Urinary bladder (tissue), 4 donors: Measurements from ENCODE around the gene CCDC97. TPM values are rescaled to one million over a fixed set of nuclear protein-coding genes. Genes with fewer than 3 reads are reported as not detected.
A peak's percentile ranks its signal among the peaks of the same experiment; 100 is the strongest.
"Not testable (repeated sequence)": the region's sequence is repeated elsewhere in the genome, so short reads cannot be mapped to it uniquely, and the experiment has no call there.

Experiments used
- DNase-seq: peaks from one replicate; pipeline ENCODE4 v3.0.0-alpha.2; 2015; ENCODE audit errors: extremely low spot score
- H3K27ac ChIP-seq: one replicate; pipeline ENCODE4 v1.5.1; 2013; ENCODE audit warnings: low read depth, mild to moderate bottlenecking, moderate library complexity
- H3K36me3 ChIP-seq: one replicate; pipeline ENCODE4 v1.6.1; 2013; ENCODE audit warnings: mild to moderate bottlenecking, moderate library complexity; ENCODE audit not compliant: insufficient read depth
- H3K4me1 ChIP-seq: one replicate; pipeline ENCODE4 v1.6.1; 2013; ENCODE audit warnings: mild to moderate bottlenecking, moderate library complexity; ENCODE audit not compliant: insufficient read depth
- H3K4me3 ChIP-seq: one replicate; pipeline ENCODE4 v1.5.1; 2013; ENCODE audit warnings: low read depth, low read length
- WGBS: extraction: QIAGEN DNeasy Blood & Tissue Kit; methylation state at CpG from one replicate; pipeline ENCODE4 v1.1.7; 2013; 5-methylcytosine and 5-hydroxymethylcytosine counted together
- polyA plus RNA-seq: library from polyadenylated mRNA; stranded (reverse); fragments of 200-250 nt; gene quantifications from one replicate; pipeline ENCODE4 v1.2.3, GENCODE V29; 2013
- total RNA-seq: library from RNA; depleted of rRNA; stranded (reverse); fragments of >200 nt; gene quantifications from one replicate; pipeline ENCODE4 v1.2.3, GENCODE V29; 2014
- donor health status: healthy with polysubstance abuse.
- donor health status: healthy.

Gene CCDC97
- total and polyA plus RNA-seq, 2 donors = 7.2 to 18.0 TPM

- H3K27ac ChIP-seq = no peak overlapping the region
- H3K4me1 ChIP-seq = no peaks in the 10 kb centered on the region
- H3K4me3 ChIP-seq = no peak overlapping the region
- peaks cover 7% of the 10 kb centered on the region for H3K36me3 ChIP-seq
- 81% methylated on average over 3 of the region's 3 CpGs for WGBS
- DNase-seq = no peak
Observed at GRCh38 chr19:41288673-41289530, 21.1 kb upstream of the CCDC97 start.

- H3K36me3 ChIP-seq, H3K27ac ChIP-seq, H3K4me1 ChIP-seq, DNase-seq, H3K4me3 ChIP-seq: not testable (repeated sequence)
- 90% methylated on average over 8 of the region's 8 CpGs for WGBS
Observed at GRCh38 chr19:41289814-41290213, 20.2 kb upstream of the CCDC97 start.

DNA sequence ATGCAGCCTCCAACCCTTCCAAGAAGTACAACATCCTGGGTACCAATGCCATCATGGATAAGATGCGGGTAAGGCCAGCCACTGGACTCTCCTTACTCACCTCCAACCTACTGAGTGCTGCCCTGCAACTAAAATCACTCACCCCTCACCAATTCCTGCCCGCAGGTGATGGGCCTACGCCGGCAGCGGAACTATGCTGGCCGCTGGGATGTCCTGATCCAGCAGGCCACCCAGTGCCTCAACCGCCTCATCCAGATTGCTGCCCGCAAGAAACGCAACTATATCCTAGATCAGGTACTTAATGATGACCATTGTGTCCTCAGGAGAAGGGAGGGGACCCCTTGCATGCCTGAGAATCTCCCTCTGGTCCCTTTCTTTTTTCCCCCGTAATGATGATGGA is 15.6 kb upstream of the CCDC97 start:
- no peak for DNase-seq
- Histone ChIP-seq H3K4me3 (no peak overlapping the region), H3K36me3 (peaks cover 7% of the 10 kb centered on the region), H3K4me1 (no peaks in the 10 kb centered on the region), H3K27ac (no peak overlapping the region)
- 96% methylated on average over 10 of the region's 10 CpGs for WGBS

GRCh38 chr19:41295499-41295898 is 14.5 kb upstream of the CCDC97 start:
- no peak overlapping the region for H3K27ac ChIP-seq
- no peaks in the 10 kb centered on the region for H3K4me1 ChIP-seq
- H3K4me3 ChIP-seq = no peak overlapping the region
- peaks cover 7% of the 10 kb centered on the region for H3K36me3 ChIP-seq
- 78% methylated on average over 6 of the region's 6 CpGs for WGBS
- no peak for DNase-seq

DNA sequence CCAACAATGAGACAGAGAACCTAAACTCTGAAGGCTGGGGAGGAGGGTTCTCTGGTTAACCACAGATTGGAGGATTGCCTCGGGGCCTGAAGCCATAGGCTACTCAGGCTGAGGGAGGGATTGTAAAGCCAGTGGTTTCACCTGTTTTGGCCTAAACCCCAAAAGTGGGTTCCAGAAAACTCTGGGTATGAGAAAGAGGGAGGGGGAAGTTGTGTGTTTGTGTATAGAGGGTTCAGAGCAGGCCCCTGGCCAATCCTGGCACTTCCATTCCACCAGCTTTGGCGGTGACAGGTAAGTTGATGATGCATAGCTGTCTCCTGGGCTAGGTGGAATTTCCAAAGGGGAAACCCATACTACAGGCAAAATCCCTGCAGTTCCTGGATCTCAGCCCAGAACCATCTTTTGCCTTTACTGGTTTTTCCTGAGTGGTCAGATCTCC is 13.5 kb upstream of the CCDC97 start:
- DNase-seq = no peak
- peaks cover 3% of the 10 kb centered on the region for H3K36me3 ChIP-seq
- no peak overlapping the region for H3K27ac ChIP-seq
- WGBS = 79% methylated on average over 2 of the region's 2 CpGs
- no peak overlapping the region for H3K4me3 ChIP-seq
- no peaks in the 10 kb centered on the region for H3K4me1 ChIP-seq

DNA sequence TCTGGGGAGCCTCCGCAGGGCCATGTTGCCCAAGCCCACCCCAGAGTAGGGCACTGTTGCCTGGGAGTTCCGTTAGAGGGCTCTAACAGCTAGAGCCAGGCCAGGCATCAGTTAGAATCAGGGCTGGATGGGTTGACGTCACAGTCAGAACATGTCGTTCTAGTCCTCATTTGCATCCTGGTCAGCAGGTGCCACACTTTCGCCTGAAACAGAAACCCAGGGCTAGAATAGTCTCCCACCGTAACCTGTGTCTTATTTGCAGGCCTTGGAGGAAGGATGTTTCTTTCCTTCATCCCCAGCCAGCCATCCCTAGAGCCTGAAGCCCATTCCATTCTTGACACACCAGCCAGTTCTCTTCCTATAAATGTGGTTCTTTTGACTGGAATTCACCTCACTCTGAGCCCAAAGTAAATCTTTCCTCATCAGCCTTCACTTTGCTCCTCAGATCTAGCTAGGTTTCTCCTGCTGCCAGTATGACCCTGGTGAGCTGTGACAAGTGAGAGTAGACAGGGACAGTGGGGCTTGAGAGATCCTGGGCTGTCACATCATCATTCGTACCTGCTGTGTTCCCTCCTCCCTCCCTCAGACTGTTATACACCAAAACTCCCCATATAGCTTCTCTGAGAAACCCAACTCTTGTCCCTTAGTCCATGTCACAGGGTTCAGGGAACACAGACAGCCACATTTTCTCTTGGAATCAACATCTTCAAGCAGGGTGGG is 12.2 kb upstream of the CCDC97 start:
- H3K27ac ChIP-seq = peak overlapping the region; percentile 65
- H3K4me1 ChIP-seq = no peaks in the 10 kb centered on the region
- DNase-seq = no peak
- 50% methylated on average over 7 of the region's 7 CpGs for WGBS
- no peak overlapping the region for H3K4me3 ChIP-seq
- no peaks in the 10 kb centered on the region for H3K36me3 ChIP-seq

GRCh38 chr19:41298348-41298964 is 11.5 kb upstream of the CCDC97 start:
- no peaks in the 10 kb centered on the region for H3K36me3 ChIP-seq
- H3K27ac ChIP-seq = peak overlapping the region; percentile 65
- WGBS = 21% methylated on average over 4 of the region's 4 CpGs
- no peak for DNase-seq
- H3K4me3 ChIP-seq = no peak overlapping the region
- no peaks in the 10 kb centered on the region for H3K4me1 ChIP-seq

DNA sequence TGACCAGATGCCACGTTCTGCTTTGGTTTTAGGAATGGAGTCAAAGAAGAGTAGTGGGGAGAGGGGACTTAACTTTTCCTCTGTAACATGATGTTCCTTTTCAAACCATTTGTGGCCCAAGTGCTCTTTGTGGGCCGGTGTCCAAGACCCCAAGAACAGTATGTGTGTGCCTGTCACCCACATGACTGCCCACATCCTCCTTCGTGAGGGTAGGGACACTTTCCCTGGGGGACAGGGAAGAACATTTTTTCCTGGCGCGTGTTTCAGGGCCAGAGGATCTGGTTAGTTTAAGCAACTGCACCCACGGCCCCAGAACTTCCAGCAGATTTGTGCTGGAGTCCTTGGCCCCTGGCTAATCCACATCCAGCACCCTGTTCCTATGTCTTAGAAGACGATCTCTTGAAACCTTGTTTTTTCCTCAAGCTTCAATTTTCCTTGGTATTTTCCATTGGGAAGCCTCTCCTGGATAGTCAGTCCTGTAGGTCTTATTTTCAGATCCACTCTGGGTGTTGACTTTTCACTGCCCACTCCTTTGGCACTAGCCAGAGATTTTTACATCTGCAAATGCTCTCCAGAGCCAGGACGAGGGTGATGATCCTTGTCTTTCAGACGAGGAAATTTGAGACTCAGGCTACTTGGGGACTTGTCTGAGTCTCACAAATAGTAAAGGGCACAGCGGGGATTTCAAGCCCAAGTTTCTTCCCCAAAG is 10.8 kb upstream of the CCDC97 start:
- no peak for DNase-seq
- H3K36me3 ChIP-seq = no peaks in the 10 kb centered on the region
- H3K4me1 ChIP-seq = no peaks in the 10 kb centered on the region
- H3K4me3 ChIP-seq = no peak overlapping the region
- peak overlapping the region; percentile 34 for H3K27ac ChIP-seq
- 36% methylated on average over 10 of the region's 10 CpGs for WGBS

DNA sequence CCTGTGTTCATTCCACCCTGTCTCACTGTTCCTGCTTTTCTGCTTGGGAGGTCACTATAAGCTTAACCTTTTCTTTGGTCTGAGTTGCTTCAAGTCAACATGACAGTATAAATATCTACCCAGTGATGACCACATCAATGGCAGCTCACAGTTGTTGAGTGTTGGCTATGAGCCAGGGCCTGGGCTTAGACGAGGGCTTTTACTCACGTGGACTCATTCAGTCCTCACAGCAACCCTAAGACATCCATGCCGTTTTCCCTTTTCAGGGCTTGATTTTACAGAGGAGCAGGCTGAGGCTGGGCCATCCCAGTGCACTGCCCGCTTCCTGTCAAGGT is 10.2 kb upstream of the CCDC97 start:
- H3K4me1 ChIP-seq = no peaks in the 10 kb centered on the region
- DNase-seq = no peak
- H3K36me3 ChIP-seq = peaks cover 1% of the 10 kb centered on the region
- no peak overlapping the region for H3K4me3 ChIP-seq
- peak overlapping the region; percentile 30 for H3K27ac ChIP-seq
- 23% methylated on average over 4 of the region's 4 CpGs for WGBS

DNA sequence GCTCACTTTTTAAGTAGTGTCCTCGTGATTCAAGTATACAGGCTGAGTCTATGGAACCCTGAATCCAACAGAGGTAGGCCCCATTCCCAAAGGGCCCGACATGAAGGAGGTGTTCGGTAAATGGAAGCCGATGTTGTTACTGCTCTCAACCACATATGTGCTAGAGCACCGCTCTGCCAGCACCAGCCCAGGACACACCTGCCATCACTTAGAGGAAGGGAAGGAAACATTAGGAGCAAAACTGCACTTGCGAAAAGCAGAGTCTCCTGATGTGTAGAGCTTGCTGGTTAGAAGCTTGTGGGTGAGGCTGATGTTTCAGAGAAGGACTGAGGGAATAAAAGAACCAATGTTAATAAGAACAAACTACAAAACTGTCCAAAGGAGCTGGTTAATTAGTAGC is 9.4 kb upstream of the CCDC97 start:
- no peaks in the 10 kb centered on the region for H3K4me1 ChIP-seq
- no peak overlapping the region for H3K27ac ChIP-seq
- H3K4me3 ChIP-seq = no peak overlapping the region
- WGBS = 83% methylated on average over 6 of the region's 6 CpGs
- DNase-seq = no peak
- H3K36me3 ChIP-seq = peaks cover 3% of the 10 kb centered on the region

DNA sequence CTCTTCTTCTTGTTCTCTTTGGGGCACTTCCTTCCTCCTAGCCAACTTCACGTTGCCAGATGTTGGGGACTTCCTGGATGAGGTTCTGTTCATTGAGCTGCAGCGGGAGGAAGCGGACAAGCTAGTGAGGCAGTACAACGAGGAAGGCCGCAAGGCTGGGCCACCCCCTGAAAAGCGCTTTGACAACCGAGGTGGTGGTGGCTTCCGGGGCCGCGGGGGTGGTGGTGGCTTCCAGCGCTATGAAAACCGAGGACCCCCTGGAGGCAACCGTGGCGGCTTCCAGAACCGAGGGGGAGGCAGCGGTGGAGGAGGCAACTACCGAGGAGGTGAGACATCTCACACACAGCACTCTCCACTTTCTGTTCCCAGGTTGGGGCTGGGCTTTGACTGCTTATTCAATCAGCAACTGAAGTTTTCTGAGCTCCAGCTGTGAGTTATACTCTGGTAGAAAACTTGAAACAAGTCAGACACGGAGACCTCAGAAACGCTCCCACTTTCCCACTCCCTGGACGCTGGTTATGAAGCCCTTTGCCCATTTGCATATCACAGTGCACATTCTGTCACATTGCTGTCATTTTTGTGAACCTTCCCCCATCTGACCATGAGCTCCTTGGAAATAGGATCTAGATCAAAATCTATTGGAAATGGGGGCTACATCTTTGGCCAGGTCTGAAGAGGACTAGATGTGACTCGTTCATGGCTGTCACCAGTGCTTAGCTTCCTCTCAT is 7.2 kb upstream of the CCDC97 start:
- no peak overlapping the region for H3K27ac ChIP-seq
- no peaks in the 10 kb centered on the region for H3K4me1 ChIP-seq
- DNase-seq = no peak
- peaks cover 3% of the 10 kb centered on the region for H3K36me3 ChIP-seq
- 77% methylated on average over 21 of the region's 21 CpGs for WGBS
- H3K4me3 ChIP-seq = no peak overlapping the region

DNA sequence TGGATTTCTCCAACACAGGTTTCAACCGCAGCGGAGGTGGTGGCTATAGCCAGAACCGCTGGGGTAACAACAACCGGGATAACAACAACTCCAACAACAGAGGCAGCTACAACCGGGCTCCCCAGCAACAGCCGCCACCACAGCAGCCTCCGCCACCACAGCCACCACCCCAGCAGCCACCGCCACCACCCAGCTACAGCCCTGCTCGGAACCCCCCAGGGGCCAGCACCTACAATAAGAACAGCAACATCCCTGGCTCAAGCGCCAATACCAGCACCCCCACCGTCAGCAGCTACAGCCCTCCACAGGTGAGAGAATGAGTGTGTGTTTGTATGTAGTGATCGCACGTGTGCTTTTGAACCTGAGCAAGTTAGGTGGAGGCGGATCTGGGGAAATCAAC is 6.0 kb upstream of the CCDC97 start:
- DNase-seq = no peak
- no peaks in the 10 kb centered on the region for H3K4me1 ChIP-seq
- peaks cover 3% of the 10 kb centered on the region for H3K36me3 ChIP-seq
- H3K27ac ChIP-seq = no peak overlapping the region
- no peak overlapping the region for H3K4me3 ChIP-seq
- WGBS = 92% methylated on average over 14 of the region's 14 CpGs
